Kidney (tissue), 14 donors: Measurements from ENCODE around the gene FAT2. TPM values are rescaled to one million over a fixed set of nuclear protein-coding genes. Genes with fewer than 3 reads are reported as not detected.

Experiments used
- DNase-seq, 5 donors: peaks; one replicate each; pipeline ENCODE4 v3.0.0-alpha.2; 2013 to 2020
- FAIRE-seq: peaks from 2 replicates; lab custom pipeline; 2012; peaks lifted over from hg19 to GRCh38; lab: Jason Lieb, UNC
- H3K27ac ChIP-seq, 2 donors: one replicate each; pipeline ENCODE4 v1.7.0; 2013; ENCODE audit warnings: low read depth in 2 of 2, low read length in 2 of 2, inconsistent platforms in 1 of 2
- H3K27me3 ChIP-seq: one replicate; pipeline ENCODE4 v1.7.1; 2013; ENCODE audit warnings: low read length, inconsistent platforms; ENCODE audit not compliant: control insufficient read depth, insufficient read depth
- H3K36me3 ChIP-seq, 3 donors: one replicate each; pipeline versions ENCODE4 v1.7.0 to v1.7.1; 2013; ENCODE audit warnings: low read length in 3 of 3, control low read depth in 1 of 3, inconsistent platforms in 1 of 3; ENCODE audit not compliant: insufficient read depth in 3 of 3, control insufficient read depth in 2 of 3
- H3K4me1 ChIP-seq, 3 donors: one replicate each; pipeline versions ENCODE4 v1.7.0 to v1.7.1; 2013; ENCODE audit warnings: low read length in 3 of 3, inconsistent platforms in 1 of 3, low read depth in 1 of 3; ENCODE audit not compliant: control insufficient read depth in 2 of 3, insufficient read depth in 2 of 3
- H3K4me3 ChIP-seq, 3 donors: one replicate each; pipeline versions ENCODE4 v1.7.0 to v1.8.1; 2013; ENCODE audit warnings: low read length in 3 of 3, control low read depth in 1 of 3, inconsistent platforms in 1 of 3
- H3K9ac ChIP-seq, 3 donors: one replicate each; pipeline versions ENCODE4 v1.7.0 to v1.7.1; 2013; ENCODE audit warnings: low read length in 3 of 3, control low read depth in 1 of 3, inconsistent platforms in 1 of 3
- H3K9me3 ChIP-seq, 3 donors: one replicate each; pipeline versions ENCODE4 v1.7.0 to v1.7.1; 2013; ENCODE audit warnings: low read length in 3 of 3, control low read depth in 1 of 3, inconsistent platforms in 1 of 3; ENCODE audit not compliant: control insufficient read depth in 2 of 3, insufficient read depth in 1 of 3
- CTCF ChIP-seq: IDR thresholded peaks from 3 replicates; pipeline ENCODE4 v1.5.1; 2012; ENCODE audit warnings: mild to moderate bottlenecking, moderate library complexity, borderline replicate concordance; ENCODE audit not compliant: insufficient read depth; ENCODE audit errors: extremely low read depth
- intact Hi-C: fragments of 100-400 bp; cut with DNase I; formaldehyde crosslinking; loops from one replicate; pipeline ENCODE4 v1.11.1; 2022
- polyA plus RNA-seq: library from polyadenylated mRNA; stranded (reverse); fragments of 350-450 nt; fragmentation: Illumina TruSeq; extraction: RNeasy Lipid Tissue Mini Kit (QIAGEN cat#74804); gene quantifications from one replicate; pipeline ENCODE4 v1.2.3, GENCODE V29; 2014; ENCODE audit warnings: low read depth, low replicate concordance; ENCODE audit not compliant: insufficient read depth
- total RNA-seq: library from RNA; stranded (reverse); fragmentation: NEBNext Ultra II Directional; extraction: Animal tissue kit (Norgen Biotek cat#: 25700); gene quantifications from one replicate; pipeline ENCODE4 v1.2.1, GENCODE V29; 2021
- donor health status: control.
- donor health status: control.
- donor health status: control.
- donor health status: control.
- donor health status: control.
- donor health status: DM: yes; HTN: yes; CAD: no.
- donor health status: Normal renal cell carcinoma (clear cell type).

FAT2 gene
- total and polyA plus RNA-seq, 2 donors from 2014 or later: 0.13 to 0.37 TPM

GRCh38 chr5:151620461-151620840 is 29.3 kb upstream of the FAT2 start:
- Histone ChIP-seq H3K9ac (no peak overlapping the region), H3K9me3 (no peaks in the 10 kb centered on the region), H3K4me1 (no peaks in the 10 kb centered on the region), H3K27me3 (no peaks in the 10 kb centered on the region), H3K4me3 (no peak overlapping the region), H3K27ac (no peak overlapping the region), H3K36me3 (no peaks in the 10 kb centered on the region)
- intact Hi-C loops: no loop called here
- FAIRE-seq (no peak), DNase-seq (no peak)
- TF ChIP-seq CTCF: no peak

- FAIRE-seq (no peak), DNase-seq (peak in 1 of 5 donors; percentile 13)
- Histone ChIP-seq H3K4me3 (no peak overlapping the region), H3K27ac (no peak overlapping the region), H3K36me3 (no peaks in the 10 kb centered on the region), H3K27me3 (no peaks in the 10 kb centered on the region), H3K4me1 (no peaks in the 10 kb centered on the region), H3K9me3 (no peaks in the 10 kb centered on the region), H3K9ac (no peak overlapping the region)
- intact Hi-C loops: no loop called here
- TF ChIP-seq CTCF: no peak
These were observed 28.8 kb upstream of the FAT2 start for GRCh38 chr5:151619812-151620460.

GRCh38 chr5:151618907-151619306 is 27.8 kb upstream of the FAT2 start:
- Histone ChIP-seq H3K36me3 (no peaks in the 10 kb centered on the region), H3K27me3 (no peaks in the 10 kb centered on the region), H3K4me1 (no peaks in the 10 kb centered on the region), H3K9me3 (no peaks in the 10 kb centered on the region), H3K4me3 (no peak overlapping the region), H3K9ac (no peak overlapping the region), H3K27ac (no peak overlapping the region)
- TF ChIP-seq CTCF: no peak
- DNase-seq (no peak), FAIRE-seq (no peak)
- intact Hi-C loops: no loop called here
